ENCODE results near the gene NEUROG3.

- TF ChIP-seq, protein P1, sequence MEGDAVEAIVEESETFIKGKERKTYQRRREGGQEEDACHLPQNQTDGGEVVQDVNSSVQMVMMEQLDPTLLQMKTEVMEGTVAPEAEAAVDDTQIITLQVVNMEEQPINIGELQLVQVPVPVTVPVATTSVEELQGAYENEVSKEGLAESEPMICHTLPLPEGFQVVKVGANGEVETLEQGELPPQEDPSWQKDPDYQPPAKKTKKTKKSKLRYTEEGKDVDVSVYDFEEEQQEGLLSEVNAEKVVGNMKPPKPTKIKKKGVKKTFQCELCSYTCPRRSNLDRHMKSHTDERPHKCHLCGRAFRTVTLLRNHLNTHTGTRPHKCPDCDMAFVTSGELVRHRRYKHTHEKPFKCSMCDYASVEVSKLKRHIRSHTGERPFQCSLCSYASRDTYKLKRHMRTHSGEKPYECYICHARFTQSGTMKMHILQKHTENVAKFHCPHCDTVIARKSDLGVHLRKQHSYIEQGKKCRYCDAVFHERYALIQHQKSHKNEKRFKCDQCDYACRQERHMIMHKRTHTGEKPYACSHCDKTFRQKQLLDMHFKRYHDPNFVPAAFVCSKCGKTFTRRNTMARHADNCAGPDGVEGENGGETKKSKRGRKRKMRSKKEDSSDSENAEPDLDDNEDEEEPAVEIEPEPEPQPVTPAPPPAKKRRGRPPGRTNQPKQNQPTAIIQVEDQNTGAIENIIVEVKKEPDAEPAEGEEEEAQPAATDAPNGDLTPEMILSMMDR (IDR thresholded peaks at IDR 0.05; ENCODE audit: low read depth, low read length): no peak
- TF ChIP-seq POLR2A (IDR thresholded peaks at IDR 0.05; ENCODE audit: extremely low read depth, insufficient read length): no peak
- TF ChIP-seq MAX (IDR thresholded peaks at IDR 0.05; ENCODE audit: low read depth, low read length): no peak
Measured at GRCh38 chr10:69527961-69528360, 45.3 kb downstream of the NEUROG3 start.

All from NB4 (cell line).